Posterior cingulate gyrus (tissue), 11 donors: ENCODE results near the gene STOM.

Experiments
- DNase-seq, 10 donors: peaks; one replicate each; pipeline versions ENCODE4 v3.0.0 to v3.0.0-alpha.2; 2020 to 2021; ENCODE audit warnings: mixed read lengths in 3 of 10
- intact Hi-C: fragments of 100-400 bp; cut with DNase I; formaldehyde crosslinking; loops from one replicate; pipeline ENCODE4 v1.15.1; 2023

Gene STOM

DNA sequence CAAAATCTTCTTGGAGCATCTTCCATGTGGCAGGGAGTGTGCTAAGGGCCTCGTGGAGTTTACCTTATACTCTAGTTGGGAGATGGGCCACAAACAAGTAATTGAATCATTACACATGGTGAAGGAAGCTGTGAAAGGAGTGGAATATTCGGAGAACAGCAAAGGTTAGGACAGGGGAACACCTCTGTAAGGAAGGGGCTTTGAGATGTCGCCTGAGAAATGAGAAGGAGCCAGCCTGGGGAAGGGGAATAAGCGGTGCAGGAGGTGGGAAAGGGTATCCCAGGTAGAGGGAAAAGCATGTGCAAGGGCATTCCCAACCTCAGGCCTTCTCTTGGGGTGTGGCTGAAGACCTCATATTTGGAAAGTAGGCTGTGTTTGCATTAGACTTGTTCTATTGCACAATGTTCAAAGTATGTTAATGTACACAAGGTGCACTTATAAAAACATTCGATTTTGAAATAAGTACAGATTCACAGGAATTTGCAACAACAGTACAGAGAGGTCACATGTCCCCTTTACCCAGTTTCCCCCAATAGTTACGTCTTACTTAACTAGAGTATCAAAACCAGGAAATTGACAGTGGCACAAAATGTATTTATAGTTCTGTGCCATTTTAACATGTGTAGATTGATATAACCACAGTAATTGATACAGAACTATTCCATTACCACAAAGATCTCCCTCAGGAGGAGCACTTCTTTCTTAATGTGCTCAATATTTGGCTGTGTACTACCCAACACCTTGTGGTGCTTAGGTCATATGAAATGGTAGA lies 2.4 kb upstream of the STOM start:
- intact Hi-C loops, result no loop called here
- no peak for DNase-seq

DNA sequence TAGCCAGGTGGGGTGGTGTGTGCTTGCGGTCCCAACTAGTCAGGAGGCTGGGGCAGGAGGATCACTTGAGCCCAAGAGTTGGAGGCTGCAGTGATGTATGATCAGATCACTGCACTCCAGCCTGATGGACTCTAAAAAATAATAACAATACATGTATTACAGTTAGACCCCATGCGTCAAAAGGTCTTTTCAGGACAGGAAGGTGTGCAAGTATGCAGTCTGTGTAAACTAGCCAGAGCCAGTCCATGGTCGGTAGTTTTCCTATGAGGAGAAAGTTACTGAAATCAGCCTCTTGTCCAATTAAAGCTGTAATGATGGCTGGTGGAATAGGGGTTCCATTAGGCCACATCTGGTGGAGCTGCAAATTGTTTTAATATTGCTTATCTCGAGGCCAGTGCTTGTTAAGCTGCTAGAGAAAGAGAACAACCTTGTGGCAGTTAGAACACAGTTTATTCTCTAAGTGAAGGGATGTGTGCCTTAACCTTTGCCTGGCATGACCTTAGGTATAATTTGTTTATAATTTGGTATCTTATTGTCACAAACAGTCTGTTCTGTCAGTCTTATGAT lies 1.5 kb upstream of the STOM start:
- intact Hi-C loops, result no loop called here
- peak in 1 of 10 donors; percentile 39 for DNase-seq

DNA sequence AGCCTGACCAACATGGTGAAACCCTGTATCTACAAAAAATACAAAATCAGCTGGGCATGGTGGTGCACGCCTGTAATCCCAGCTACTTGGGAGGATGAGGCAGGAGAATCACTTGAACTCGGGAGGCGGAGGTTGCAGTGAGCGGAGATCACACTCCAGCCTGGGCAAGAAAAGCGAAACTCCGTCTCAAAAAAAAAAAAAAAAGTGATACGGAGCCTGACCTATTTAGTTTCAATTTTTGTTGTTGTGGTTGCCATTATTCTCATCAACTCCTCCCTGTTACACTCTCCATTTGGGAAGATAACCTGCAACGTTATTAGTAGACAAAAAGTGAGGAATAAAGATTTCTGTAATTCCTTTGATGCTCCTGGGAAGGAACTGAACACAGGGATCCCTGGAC lies 1.3 kb downstream of the STOM start:
- intact Hi-C loops, result no loop called here
- DNase-seq, result no peak

DNA sequence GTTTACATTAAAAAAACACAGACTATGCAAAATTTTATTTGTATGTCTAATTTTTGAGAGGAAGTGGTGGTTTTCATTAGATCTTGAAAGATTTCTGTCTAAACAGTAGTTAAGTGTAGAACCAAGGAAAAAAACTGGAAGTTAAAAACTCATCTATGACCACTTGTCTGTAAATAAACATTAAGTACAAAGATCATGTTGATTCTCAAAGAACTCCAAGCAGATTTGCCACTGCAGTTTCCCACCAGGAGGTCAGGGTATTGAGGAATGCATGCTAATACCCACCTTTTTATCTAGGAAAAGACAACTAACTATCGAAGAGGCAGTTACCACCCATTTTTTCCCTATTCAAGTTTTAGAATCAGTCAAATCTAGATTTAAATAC lies 1.9 kb downstream of the STOM start:
- DNase-seq, result no peak
- intact Hi-C loops, result no loop called here

DNA sequence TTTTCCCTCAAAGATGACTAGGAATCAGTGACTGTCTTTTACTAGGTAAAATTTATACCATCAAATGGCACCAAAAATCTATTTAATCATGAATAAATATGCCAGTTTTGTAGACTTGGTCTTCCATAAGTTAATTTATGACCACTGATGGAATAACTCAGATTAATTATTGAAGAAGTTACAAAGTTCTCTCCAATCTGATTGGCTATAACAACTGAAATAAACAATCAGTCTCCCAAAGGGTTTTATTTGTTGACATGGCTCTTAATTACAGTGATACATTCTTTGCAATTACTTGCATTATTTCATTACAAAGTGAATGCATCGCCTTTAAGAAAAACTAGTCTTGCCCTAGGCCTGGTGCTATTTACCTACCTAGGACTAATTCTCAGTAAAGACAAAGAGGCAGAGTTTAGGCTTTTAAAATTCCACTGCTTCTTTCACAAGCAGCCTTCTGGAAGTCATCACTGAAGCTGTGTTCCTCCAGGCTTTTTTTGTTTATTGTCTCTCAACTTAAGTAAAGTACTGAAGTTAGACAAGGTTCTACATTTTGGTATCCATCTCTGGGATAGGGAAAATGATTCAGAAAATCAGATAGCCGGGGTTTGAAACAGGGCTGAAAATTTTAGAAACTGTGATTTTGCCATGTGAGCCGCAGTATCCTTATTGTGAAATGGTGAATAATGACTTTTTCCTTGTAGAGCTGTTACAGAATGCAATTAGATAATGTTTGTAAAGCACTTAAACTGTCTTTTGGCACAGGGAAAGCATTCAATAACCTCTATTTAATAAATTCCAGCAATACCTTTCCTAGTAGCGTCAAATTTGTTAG lies 2.5 kb downstream of the STOM start:
- DNase-seq, result no peak
- intact Hi-C loops, result no loop called here

DNA sequence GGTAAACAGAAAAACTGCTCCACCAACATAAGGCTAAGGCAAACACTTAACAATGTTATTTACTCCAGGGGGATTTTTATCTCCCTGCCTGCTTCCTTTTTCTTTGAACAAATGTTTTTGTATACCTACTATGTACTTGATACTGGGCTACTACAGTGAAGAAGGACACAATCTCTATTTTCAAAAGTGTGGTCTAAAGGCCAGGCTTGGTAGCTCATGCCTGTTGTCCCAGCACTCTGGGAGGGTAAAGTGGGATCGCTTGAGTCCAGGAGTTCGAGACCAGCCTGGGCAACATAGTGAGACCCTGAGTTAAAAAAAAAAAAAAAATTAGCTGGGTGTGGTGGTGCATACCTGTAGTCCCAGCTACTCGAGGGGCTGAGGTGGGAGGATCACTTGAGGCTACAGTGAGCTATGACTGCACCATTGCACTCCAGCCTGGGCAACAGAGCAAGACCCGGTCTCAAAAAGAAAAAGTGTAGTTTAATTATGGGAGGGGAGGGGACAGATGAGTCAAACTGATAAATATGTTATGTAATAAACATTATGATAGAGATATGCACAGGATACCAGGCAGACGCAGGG lies 3.3 kb downstream of the STOM start:
- intact Hi-C loops, result no loop called here
- DNase-seq, result no peak

DNA sequence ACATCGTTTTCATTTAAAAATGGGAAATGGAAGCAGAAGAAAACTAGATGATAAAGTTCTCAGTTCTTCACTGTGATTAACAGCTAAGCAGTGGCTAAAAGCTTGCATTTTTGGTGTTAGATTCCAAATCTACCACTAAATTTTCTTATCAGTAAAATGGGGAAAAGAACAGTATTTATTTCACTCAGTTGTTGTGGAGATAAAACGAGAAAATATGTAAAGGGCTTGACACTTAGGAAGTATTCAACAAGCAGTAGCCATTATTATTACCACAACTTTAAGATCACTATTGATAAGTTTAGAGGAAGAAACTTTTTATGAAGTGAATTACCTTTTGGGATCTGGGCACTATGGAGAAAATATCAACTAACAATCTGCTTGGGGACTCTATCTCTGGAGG lies 4.5 kb downstream of the STOM start:
- intact Hi-C loops, result no loop called here
- DNase-seq, result no peak

DNA sequence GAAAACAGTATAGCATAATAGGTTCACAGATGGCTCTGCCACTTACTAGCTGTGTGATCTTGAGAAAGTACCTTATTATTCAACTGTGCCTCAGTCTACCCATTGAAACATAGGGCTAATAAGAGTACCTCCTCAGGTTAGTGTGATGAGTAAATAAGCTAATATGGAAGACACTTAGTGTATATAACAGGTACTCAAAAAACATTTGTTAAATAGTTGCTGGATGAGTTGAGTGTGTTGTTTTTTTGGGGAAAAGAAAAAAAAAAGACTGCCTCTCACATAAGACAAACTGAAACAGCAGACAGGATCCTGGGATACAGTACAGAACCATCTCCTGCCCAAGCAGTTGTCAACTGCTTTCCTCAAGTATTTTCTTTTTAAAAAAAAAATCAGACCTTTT lies 5.2 kb downstream of the STOM start:
- intact Hi-C loops, result no loop called here
- DNase-seq, result no peak

DNA sequence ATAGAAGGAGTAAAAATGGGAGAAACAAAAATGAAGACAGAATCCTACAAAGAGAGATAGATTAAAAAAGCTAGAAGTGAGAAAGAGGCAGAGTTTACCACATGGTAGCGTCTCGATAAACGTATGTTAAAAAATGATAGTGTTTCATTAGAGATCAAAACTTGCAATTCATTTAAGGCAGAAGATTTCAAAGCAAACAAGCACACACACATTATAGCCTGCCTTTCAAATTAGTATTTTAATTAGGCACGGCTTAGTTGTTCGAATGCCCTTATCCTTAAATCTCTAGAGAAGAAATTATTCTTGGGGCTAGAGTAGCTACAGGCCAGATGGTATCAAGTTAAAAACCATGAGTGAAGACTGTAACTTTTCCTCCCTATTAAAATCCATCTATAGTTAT lies 6.0 kb downstream of the STOM start:
- no peak for DNase-seq
- intact Hi-C loops, result no loop called here

DNA sequence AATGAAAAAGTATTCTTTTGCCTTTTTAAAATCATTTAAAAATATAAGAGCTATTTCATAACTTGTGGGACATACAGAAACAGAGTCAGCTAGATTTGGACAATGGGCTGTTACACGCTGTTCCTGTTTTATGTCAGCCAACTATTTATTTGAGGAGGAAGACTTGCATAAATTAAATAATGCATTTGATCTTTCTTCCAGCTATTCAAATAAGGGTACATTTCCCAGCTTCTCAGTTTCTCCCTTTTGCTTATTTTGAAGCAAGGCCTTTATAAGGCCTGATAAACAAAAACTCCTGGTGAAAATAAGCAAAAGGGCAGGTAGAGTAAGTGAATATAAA lies 6.5 kb downstream of the STOM start:
- no peak for DNase-seq
- intact Hi-C loops, result no loop called here

DNA sequence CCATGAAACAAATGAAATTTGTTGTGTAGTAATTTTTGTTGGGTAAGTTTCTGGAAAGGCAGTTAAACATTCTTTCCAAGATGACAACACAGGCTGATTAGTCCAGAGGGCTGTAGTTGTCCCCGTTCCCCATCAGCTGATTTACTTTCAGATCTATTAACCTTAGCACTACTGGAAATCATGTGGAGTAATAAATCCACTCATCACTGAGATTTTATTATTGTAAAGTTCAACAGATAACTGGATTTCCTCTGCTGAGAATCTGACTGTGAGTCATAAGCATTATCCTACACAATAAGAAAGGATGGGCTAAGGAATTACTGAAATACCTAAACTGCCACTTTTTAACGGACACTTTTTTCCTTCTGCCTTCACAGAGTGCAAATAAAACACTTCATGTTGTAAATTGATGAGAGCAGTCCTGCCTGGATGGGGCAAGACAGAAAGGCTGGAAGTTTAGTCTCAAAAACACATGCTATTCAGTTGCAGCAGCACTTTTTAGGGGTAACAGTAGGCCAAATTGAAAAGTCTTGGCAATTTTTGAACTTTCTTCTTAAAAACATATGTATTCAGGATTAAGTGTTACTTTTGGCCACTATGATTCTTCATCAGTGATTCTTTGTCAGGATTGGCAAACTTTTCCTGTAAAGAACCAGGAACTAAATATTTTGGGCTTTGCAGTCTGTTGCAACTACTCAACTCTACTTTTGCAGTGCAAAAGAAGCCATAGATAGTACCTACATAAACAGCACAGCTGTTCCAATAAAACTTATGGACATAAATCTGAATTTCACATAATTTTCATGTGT lies 7.0 kb downstream of the STOM start:
- intact Hi-C loops, result no loop called here
- DNase-seq, result no peak

DNA sequence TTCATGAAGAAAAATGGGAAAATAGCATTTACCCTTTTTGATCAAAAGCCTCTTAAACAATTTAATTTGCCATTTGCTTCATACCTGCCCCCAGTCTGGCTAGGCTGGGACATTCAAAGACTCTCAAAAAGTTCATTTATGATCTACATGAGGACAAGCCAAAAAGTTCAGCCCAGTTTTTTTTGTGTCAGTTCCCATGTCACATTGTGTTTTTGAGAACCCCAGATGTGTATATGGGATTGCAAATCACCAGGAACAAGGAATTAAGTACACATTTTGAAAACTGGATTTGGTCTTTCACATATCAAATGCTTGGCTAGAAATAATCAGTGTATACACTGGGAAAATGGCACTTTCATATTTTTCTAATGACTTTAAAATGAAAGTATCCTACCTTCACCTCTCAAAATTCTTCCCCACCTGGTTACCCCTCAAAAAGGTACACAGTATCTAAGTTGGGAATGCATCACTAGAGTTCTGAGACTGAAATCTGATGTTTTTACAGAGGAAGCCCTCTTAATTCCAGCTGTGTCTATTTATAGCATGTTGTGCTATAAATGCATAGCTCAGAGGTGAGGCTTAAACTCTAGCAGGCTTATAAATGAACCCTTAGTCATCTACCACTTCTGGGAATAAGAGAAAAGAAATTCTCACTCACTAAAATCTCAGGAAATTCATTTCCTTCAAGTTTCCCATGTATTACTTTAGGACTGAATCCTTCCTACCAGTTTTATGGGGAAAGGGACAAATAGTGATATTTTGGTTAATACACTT lies 9.3 kb downstream of the STOM start:
- intact Hi-C loops, result no loop called here
- DNase-seq, result no peak

DNA sequence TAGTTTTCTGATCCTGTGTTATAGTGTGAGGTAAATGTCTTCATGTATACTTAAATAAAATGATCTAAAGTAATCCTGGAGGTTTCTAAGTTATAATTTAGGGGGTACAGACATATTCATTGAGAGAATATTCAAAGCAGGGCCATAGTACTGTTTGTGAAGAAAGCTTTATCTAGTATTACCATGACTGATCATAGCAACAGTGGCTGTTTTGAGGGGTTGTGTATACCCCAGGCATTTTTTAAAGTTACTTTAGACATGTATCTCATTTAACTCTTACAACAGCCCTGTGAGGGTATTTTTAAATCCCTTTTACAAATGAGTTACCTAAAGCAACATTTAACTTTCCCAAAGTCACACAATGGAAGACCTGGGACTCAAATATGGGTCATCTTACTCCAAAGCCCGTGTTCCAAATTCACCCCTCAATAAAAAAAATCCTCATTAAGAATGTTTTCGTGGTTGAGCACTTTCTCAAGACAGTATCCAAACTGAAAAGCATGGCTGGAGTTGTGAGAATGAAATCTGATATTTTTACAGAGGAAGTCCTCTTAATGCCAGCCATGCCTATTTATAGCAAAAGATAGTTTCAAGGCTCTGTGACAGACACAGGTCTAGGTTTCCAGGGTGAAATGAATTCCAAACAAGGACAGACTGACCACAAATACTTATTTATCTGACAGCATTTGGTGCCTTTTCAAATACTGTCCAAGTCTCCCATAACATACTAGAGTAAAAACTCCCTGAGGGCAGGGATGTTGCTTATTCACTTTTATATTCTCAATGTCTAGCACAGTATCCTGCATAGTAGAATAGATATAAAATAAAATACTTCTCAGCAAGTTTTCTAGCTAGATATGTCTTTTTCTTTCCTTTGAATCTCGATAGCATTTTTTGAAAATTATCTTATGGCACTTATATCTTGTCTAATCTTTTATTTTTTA lies 10.4 kb downstream of the STOM start:
- DNase-seq, result no peak
- intact Hi-C loops, result no loop called here

DNA sequence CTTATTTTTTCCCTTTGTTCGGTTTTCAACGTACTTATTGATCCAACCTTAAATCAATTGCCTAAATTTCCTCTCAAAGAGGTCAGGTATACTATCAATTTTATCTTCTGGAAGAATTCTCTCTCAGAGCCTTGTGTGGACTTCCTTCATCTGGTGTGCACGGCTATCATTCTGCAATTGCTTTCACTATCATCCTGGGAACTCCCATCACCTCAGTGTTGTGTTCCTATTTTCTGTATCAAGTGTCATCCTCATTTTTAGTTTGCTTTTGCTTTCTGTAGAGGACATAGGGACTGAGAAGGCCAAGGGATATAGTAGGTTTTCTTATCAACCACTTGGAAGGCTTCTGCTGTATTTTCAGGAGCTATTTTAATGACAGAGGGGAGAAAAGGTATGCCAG lies 11.3 kb downstream of the STOM start:
- intact Hi-C loops, result no loop called here
- no peak for DNase-seq

DNA sequence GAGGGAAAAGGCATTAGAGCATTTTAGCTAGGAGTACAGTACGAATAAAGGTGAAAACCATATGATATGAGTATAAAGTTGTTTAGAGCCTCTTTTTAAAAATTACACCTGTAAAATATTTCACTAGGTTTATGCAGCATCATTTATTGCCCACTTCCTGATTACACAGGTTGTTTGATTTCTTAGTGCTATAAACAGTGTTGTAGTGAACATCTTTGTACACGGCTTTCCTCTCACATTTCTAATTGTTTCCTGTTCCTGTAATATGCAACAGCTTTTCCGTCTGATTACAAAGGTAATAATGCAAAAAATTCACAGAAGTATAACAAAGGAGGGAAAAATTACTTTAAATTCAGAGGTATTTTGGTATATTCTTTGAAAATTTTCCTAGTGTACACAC lies 13.0 kb downstream of the STOM start:
- no peak for DNase-seq
- intact Hi-C loops, result no loop called here

DNA sequence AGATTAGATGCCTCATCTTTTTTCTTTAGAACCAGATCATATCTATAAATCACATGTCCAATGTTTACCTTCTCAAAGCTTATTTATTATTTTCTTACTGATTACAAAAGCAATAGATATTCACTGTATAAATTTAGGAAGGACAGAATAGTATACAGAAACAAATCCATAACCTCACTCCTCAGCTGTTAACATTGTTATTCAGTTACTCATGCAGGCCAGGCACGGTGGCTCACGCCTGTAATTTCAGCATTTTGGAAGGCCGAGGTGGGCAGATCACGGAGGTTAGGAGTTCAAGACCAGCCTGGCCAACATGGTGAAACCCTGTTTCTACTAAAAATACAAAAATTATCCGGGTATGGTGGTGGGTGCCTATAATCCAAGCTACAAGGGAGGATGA lies 15.3 kb downstream of the STOM start:
- no peak for DNase-seq
- intact Hi-C loops, result no loop called here

DNA sequence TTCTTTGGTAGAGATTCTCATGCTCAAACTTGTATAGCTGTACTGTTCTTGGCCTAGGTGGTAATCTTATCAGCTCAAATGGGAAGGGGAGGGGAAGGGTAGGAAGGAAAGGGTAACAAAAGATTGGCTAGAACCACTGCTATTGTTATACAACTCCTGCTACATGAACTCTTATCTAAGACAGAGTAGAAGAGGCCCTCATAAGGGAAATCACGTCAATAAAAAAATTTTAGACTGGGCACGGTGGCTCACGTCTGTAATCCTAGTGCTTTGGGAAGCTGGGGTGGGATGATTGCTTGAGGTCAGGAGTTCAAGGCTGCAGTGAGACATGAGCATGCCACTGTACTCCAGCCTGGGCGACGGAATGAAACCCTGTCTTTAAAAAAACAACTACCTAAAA lies 15.9 kb downstream of the STOM start:
- intact Hi-C loops, result no loop called here
- DNase-seq, result no peak

DNA sequence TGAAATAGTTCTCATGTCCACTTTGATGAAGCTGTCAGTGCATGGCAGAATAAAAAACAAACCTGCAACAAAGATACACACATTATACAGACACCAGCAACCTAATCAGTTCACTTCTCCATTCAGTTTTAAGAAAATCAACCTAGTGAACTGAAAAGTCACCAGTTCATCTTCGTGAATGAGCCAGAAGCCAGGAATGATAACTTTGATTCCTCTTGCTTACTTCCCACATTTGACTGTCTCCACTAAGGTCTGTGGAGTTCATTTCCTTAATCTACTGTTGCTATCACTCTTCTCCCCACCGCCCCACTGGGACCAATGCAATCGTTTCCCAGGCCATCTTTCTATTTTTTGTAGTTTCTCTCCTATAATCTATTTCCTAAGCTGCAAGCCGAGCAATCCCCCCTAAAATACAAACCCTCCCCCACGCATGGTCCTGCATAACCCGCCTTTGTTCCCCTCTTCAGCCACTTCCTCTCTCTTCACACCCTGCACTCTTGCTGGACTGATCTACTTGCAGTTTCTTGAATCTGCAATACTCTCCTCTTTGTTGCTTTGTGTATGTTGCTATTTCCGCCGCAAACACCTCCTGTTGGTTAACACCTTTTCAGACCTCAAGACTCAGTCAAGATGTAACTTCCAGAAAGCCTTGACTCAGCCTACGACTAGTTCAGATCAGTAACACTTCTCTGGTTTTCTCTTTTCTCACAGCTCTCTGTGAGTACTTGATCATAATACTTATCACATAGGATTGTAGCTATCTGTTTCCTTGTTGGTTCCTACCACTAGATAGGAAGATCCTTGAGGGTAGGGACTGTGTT lies 16.6 kb downstream of the STOM start:
- no peak for DNase-seq
- intact Hi-C loops, result no loop called here
